Activated CD8-positive, alpha-beta memory T cell treated with anti-CD3 and anti-CD28 coated beads for 24 hours (primary cell): ENCODE results near the gene SMARCB1.
A peak's percentile ranks its signal among the peaks of the same experiment; 100 is the strongest.

ENCODE experiments used
- DNase-seq: peaks from one replicate; pipeline ENCODE4 v3.0.0-alpha.2; 2020

Gene SMARCB1

GRCh38 chr22:23833017-23833751 lies 46.4 kb downstream of the SMARCB1 start:
- DNase-seq, result no peak

GRCh38 chr22:23833911-23834317 lies 47.1 kb downstream of the SMARCB1 start:
- DNase-seq, result no peak

GRCh38 chr22:23834406-23834792 lies 47.6 kb downstream of the SMARCB1 start:
- no peak for DNase-seq

GRCh38 chr22:23834793-23835483 lies 48.2 kb downstream of the SMARCB1 start:
- no peak for DNase-seq

- no peak for DNase-seq
Measured at GRCh38 chr22:23835484-23836144, 48.8 kb downstream of the SMARCB1 start.

GRCh38 chr22:23836281-23836680 lies 49.5 kb downstream of the SMARCB1 start:
- no peak for DNase-seq

- no peak for DNase-seq
Measured at GRCh38 chr22:23836692-23837495, 50.1 kb downstream of the SMARCB1 start.

- DNase-seq, result no peak
Measured at GRCh38 chr22:23837496-23837859, 50.7 kb downstream of the SMARCB1 start.

GRCh38 chr22:23837911-23838680 lies 51.3 kb downstream of the SMARCB1 start:
- DNase-seq, result no peak

GRCh38 chr22:23838681-23839468 lies 52.1 kb downstream of the SMARCB1 start, which contains the start of gene DERL3:
DERL3 (minus strand) TSS chr22:23839006; CDS start chr22:23838987, 19 bp downstream.
- DNase-seq, result peak; percentile 99

- no peak for DNase-seq
Measured at GRCh38 chr22:23840026-23840425, 53.3 kb downstream of the SMARCB1 start.

- DNase-seq, result no peak
Measured at GRCh38 chr22:23841292-23841691, 54.5 kb downstream of the SMARCB1 start.

- no peak for DNase-seq
Measured at GRCh38 chr22:23841736-23842445, 55.1 kb downstream of the SMARCB1 start.

GRCh38 chr22:23842599-23842998 lies 55.8 kb downstream of the SMARCB1 start:
- DNase-seq, result no peak

GRCh38 chr22:23844739-23845202 lies 58.0 kb downstream of the SMARCB1 start:
- no peak for DNase-seq

- DNase-seq, result no peak
Measured at GRCh38 chr22:23845265-23846080, 58.7 kb downstream of the SMARCB1 start.

- no peak for DNase-seq
Measured at GRCh38 chr22:23846081-23846469, 59.3 kb downstream of the SMARCB1 start.

- no peak for DNase-seq
Measured at GRCh38 chr22:23847310-23847920, 60.6 kb downstream of the SMARCB1 start.
